Epithelial cell of esophagus (primary cell): ENCODE data around the gene FNDC3A.
"Not testable (repeated sequence)": the region's sequence is repeated elsewhere in the genome, so short reads cannot be mapped to it uniquely, and the experiment has no call there.

Experiments used
- DNase-seq: peaks from one replicate; pipeline ENCODE4 v3.0.0; 2010; ENCODE audit warnings: low read depth
- H3K4me3 ChIP-seq: 2 replicates; pipeline ENCODE4 v1.5.1; 2011; ENCODE audit warnings: mild to moderate bottlenecking, low read length, control low read depth
- CTCF ChIP-seq: IDR thresholded peaks from 2 replicates; pipeline ENCODE4 v1.5.1; 2011; ENCODE audit warnings: low read depth, mild to moderate bottlenecking, low read length, control low read depth, inconsistent platforms; ENCODE audit not compliant: insufficient read depth; ENCODE audit errors: missing control alignments

Gene FNDC3A

GRCh38 chr13:49116873-49117272 lies 141.2 kb downstream of the FNDC3A start:
- TF ChIP-seq CTCF, result no peak
- no peak overlapping the region for H3K4me3 ChIP-seq
- no peak for DNase-seq

DNA sequence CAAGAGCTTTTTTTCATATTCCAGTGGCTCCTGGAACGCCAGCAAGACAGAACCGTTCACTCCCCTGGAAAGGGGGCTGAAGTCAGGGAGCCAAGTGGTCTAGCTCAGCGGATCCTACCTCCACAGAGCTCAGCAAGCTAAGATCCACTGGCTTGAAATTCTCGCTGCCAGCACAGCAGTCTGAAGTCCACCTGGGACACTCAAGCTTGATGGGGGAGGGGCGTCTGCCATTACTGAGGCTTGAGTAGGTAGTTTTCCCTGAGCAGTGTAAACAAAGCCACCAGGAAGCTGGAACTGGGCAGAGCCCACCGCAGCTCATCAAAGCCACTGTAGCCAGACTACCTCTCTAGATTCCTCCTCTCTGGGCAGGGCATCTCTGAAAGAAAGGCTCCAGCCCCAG lies 142.7 kb downstream of the FNDC3A start:
- DNase-seq, H3K4me3 ChIP-seq: not testable (repeated sequence)

- H3K4me3 ChIP-seq, result no peak overlapping the region
- TF ChIP-seq CTCF, result no peak
- DNase-seq, result no peak
Measured at GRCh38 chr13:49124693-49125304, 149.1 kb downstream of the FNDC3A start.

DNA sequence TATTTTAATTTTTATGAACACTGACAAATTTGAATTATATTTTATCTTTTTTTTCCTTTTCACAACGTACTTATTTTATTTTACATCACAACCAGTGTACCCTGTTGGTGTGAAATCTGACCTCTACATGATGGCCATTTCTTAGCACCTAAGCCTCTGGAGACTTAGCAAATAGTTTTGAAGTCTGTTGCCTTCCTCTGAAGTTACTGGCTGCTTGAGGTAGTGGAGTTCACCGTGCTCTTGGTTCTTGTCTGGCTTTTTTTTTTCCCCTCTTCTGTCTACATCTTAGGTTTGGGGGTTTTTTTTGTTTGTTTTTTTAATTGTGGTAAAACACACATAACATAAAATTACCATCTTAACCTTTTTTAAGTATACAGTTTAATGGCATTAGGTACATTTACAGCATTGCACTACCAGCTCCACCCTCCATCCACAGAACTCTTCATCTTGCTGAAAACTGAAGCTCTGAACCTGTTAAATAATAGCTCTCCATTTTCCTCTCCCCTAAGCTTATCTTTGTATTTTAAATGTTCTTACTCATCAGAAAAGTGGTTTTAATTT lies 150.3 kb downstream of the FNDC3A start:
- no peak for DNase-seq
- TF ChIP-seq CTCF, result no peak
- no peak overlapping the region for H3K4me3 ChIP-seq

DNA sequence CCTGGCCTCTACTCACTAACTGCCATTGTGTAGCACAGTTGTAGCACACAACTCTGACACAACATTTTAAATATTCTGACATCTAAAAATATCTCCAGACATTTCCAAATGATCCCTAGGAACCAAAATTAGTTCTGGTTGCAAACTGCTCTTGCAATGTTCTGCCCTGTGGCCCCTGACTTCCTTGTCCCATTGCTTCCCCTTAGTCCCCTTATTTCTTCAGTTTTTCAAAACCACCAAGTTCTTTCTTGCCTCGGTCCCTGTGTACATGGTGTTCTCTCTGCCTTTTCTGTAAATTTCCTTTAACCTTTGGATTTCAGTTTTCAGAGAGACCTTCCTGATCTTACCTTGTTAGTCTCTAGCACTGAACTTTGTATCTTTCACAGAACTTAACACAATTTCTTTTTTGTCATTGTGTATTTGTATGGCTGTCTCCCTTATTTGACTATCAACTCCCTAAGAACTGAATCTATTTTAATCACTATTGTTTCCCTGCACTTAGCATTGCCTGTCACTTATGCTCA lies 156.8 kb downstream of the FNDC3A start:
- H3K4me3 ChIP-seq, result no peak overlapping the region
- DNase-seq, result no peak
- TF ChIP-seq CTCF, result no peak

DNA sequence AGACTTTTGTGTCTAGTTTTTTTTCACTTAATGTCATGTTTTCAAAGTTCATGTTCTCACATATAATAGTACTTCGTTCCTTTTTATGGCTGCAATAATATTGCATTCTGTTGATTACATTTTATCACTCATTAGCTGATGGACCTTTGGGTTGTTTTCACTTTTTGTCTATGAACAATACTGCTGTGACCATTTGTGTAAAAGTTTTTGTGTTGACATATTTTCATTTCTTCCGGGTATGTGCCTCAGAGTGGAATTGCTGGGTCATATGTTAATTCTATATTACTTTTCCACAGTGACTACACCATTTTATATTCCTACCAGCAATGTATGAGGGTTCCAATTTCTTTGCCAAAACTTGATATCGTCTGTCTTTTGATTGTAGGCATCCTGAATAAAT lies 158.6 kb downstream of the FNDC3A start:
- DNase-seq, result no peak
- no peak for TF ChIP-seq CTCF
- H3K4me3 ChIP-seq, result no peak overlapping the region

- not testable (repeated sequence) for DNase-seq, H3K4me3 ChIP-seq
Measured at GRCh38 chr13:49137138-49137643, 161.5 kb downstream of the FNDC3A start.
